CD1c-positive myeloid dendritic cell (primary cell): ENCODE data around the gene DCAF10.
A peak's percentile ranks its signal among the peaks of the same experiment; 100 is the strongest.
"Not testable (repeated sequence)": the region's sequence is repeated elsewhere in the genome, so short reads cannot be mapped to it uniquely, and the experiment has no call there.

ENCODE experiments used
- DNase-seq: peaks from one replicate; pipeline ENCODE4 v3.0.0-alpha.2; 2016; ENCODE audit errors: extremely low spot score

Gene DCAF10

GRCh38 chr9:37792122-37792521, 8.5 kb upstream of the DCAF10 start:
- no peak for DNase-seq

- DNase-seq, result no peak
These were observed 4.4 kb upstream of the DCAF10 start for GRCh38 chr9:37796232-37796631.

GRCh38 chr9:37798677-37799076, 1.9 kb upstream of the DCAF10 start:
- no peak for DNase-seq

- DNase-seq, result peak; percentile 67
These were observed 772 bp downstream of the DCAF10 start for GRCh38 chr9:37801287-37801850.

GRCh38 chr9:37801959-37802711, 1.5 kb downstream of the DCAF10 start:
- DNase-seq, result no peak

- no peak for DNase-seq
These were observed 5.7 kb downstream of the DCAF10 start for GRCh38 chr9:37806271-37806670.

- not testable (repeated sequence) for DNase-seq
These were observed 9.1 kb downstream of the DCAF10 start for GRCh38 chr9:37809676-37810075.

GRCh38 chr9:37811906-37812476, 11.4 kb downstream of the DCAF10 start:
- DNase-seq, result no peak

GRCh38 chr9:37812773-37813379, 12.3 kb downstream of the DCAF10 start:
- DNase-seq, result peak; percentile 6

GRCh38 chr9:37818849-37819248, 18.3 kb downstream of the DCAF10 start:
- no peak for DNase-seq

GRCh38 chr9:37820142-37820541, 19.5 kb downstream of the DCAF10 start:
- no peak for DNase-seq

GRCh38 chr9:37825174-37825573, 24.6 kb downstream of the DCAF10 start:
- not testable (repeated sequence) for DNase-seq

GRCh38 chr9:37827483-37828165, 27.0 kb downstream of the DCAF10 start:
- no peak for DNase-seq

GRCh38 chr9:37835821-37836220, 35.2 kb downstream of the DCAF10 start:
- DNase-seq, result no peak

GRCh38 chr9:37836386-37836785, 35.8 kb downstream of the DCAF10 start:
- no peak for DNase-seq

GRCh38 chr9:37839496-37840461, 39.2 kb downstream of the DCAF10 start:
- DNase-seq, result no peak

- DNase-seq, result no peak
These were observed 40.1 kb downstream of the DCAF10 start for GRCh38 chr9:37840560-37841194.

GRCh38 chr9:37852222-37852621, 51.6 kb downstream of the DCAF10 start:
- DNase-seq, result no peak

- no peak for DNase-seq
These were observed 56.0 kb downstream of the DCAF10 start for GRCh38 chr9:37856551-37856950.

- DNase-seq, result no peak
These were observed 58.4 kb downstream of the DCAF10 start for GRCh38 chr9:37859043-37859442.

- DNase-seq, result no peak
These were observed 61.9 kb downstream of the DCAF10 start for GRCh38 chr9:37862530-37862929.
